Mesendoderm (in vitro differentiated cells): ENCODE results near the gene RNF224.

ENCODE experiments used
- DNase-seq: peaks from one replicate; pipeline ENCODE4 v3.0.0; 2013
- H2AK5ac ChIP-seq: 2 replicates; pipeline ENCODE4 v1.6.1; 2013; ENCODE audit warnings: low read length, inconsistent platforms
- H2BK120ac ChIP-seq: 2 replicates; pipeline ENCODE4 v1.6.1; 2013; ENCODE audit warnings: low read depth, mild to moderate bottlenecking, low read length, moderate library complexity, mixed read lengths
- H2BK15ac ChIP-seq: replicated peaks from 2 replicates; pipeline ENCODE4 v1.6.1; 2013; ENCODE audit warnings: low read depth, mild to moderate bottlenecking, moderate library complexity
- H2BK5ac ChIP-seq: 2 replicates; pipeline ENCODE4 v1.6.1; 2013; ENCODE audit warnings: low read length, inconsistent platforms
- H3K18ac ChIP-seq: 2 replicates; pipeline ENCODE4 v1.6.1; 2013; ENCODE audit warnings: mild to moderate bottlenecking, low read length, mixed read lengths
- H3K23ac ChIP-seq: one replicate; pipeline ENCODE4 v1.6.1; 2013; ENCODE audit warnings: low read length
- H3K27ac ChIP-seq: 2 replicates; pipeline ENCODE4 v1.5.1; 2013; ENCODE audit warnings: low read depth, mild to moderate bottlenecking, inconsistent platforms, low read length, moderate library complexity
- H3K27me3 ChIP-seq: 2 replicates; pipeline ENCODE4 v1.6.1; 2013; ENCODE audit warnings: low read length, control low read depth, mild to moderate bottlenecking, inconsistent platforms; ENCODE audit not compliant: insufficient read depth, poor library complexity
- H3K36me3 ChIP-seq: 2 replicates; pipeline ENCODE4 v1.6.1; 2013; ENCODE audit warnings: low read length, inconsistent platforms; ENCODE audit not compliant: control insufficient read depth, insufficient read depth
- H3K4ac ChIP-seq: one replicate; pipeline ENCODE4 v1.6.1; 2013; ENCODE audit warnings: low read depth, mild to moderate bottlenecking, low read length, moderate library complexity
- H3K4me1 ChIP-seq: 2 replicates; pipeline ENCODE4 v1.6.1; 2013; ENCODE audit warnings: low read depth, low read length, inconsistent platforms; ENCODE audit not compliant: control insufficient read depth
- H3K4me2 ChIP-seq: 2 replicates; pipeline ENCODE4 v1.6.1; 2013; ENCODE audit warnings: low read length
- H3K4me3 ChIP-seq: 2 replicates; pipeline ENCODE4 v1.5.1; 2013; ENCODE audit warnings: mild to moderate bottlenecking, low read length
- H3K56ac ChIP-seq: one replicate; pipeline ENCODE4 v1.6.1; 2013; ENCODE audit warnings: low read length
- H3K79me1 ChIP-seq: 2 replicates; pipeline ENCODE4 v1.6.1; 2013; ENCODE audit warnings: low read length, inconsistent platforms
- H3K79me2 ChIP-seq: 2 replicates; pipeline ENCODE4 v1.6.1; 2013; ENCODE audit warnings: mild to moderate bottlenecking, low read length; ENCODE audit not compliant: control insufficient read depth, insufficient read depth
- H3K9ac ChIP-seq: 2 replicates; pipeline ENCODE4 v1.6.1; 2013; ENCODE audit warnings: low read length, inconsistent platforms
- H4K5ac ChIP-seq: one replicate; pipeline ENCODE4 v1.6.1; 2013; ENCODE audit warnings: low read length
- H4K8ac ChIP-seq: one replicate; pipeline ENCODE4 v1.6.1; 2013; ENCODE audit warnings: low read depth, mild to moderate bottlenecking, control low read depth, low read length, moderate library complexity
- WGBS: extraction: QIAGEN DNeasy Blood & Tissue Kit; methylation state at CpG from one replicate; pipeline ENCODE4 v1.1.7; 2013; ENCODE audit warnings: low lambda C conversion rate, missing lambda C conversion rate; ENCODE audit not compliant: insufficient coverage; ENCODE audit errors: extremely low coverage; 5-methylcytosine and 5-hydroxymethylcytosine counted together

RNF224 gene

DNA sequence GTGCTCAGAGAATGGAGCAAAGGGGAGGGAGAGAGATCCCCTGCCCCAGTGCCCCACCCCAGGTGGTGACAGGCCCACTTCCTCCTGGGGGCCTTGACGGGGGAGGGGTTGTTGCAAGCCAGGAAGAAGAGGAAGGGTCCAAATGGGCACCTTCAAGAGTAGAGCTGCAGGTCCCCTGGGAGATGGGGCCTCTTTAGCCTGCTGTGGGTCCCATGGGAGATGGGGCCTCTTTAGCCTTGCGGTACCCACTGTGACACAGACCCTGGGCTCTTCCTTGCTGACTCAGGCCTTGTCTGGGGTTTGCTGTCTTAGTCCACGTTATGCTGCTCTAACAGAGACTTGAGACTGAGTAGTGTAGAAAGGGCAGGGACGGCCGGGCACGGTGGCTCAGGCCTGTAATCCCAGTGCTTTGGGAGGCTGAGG lies 40.6 kb downstream of the RNF224 start:
- H3K79me2 ChIP-seq = no peaks in the 10 kb centered on the region
- peaks cover 12% of the 10 kb centered on the region for H3K36me3 ChIP-seq
- WGBS = no CpG with 5 or more reads among the region's 6 CpGs
- H3K4me3 ChIP-seq = no peak overlapping the region
- H2BK5ac ChIP-seq = no peak overlapping the region
- no peak overlapping the region for H3K27ac ChIP-seq
- H2BK120ac ChIP-seq = no peak overlapping the region
- no peak overlapping the region for H3K56ac ChIP-seq
- no peak overlapping the region for H2BK15ac ChIP-seq
- H3K4ac ChIP-seq = no peak overlapping the region
- no peak overlapping the region for H3K4me2 ChIP-seq
- H2AK5ac ChIP-seq = no peak overlapping the region
- DNase-seq = no peak
- no peaks in the 10 kb centered on the region for H3K27me3 ChIP-seq
- H4K5ac ChIP-seq = no peak overlapping the region
- no peak overlapping the region for H3K9ac ChIP-seq
- H3K4me1 ChIP-seq = no peaks in the 10 kb centered on the region
- H4K8ac ChIP-seq = no peak overlapping the region
- H3K23ac ChIP-seq = no peak overlapping the region
- H3K79me1 ChIP-seq = peaks cover 2% of the 10 kb centered on the region
- no peak overlapping the region for H3K18ac ChIP-seq

DNA sequence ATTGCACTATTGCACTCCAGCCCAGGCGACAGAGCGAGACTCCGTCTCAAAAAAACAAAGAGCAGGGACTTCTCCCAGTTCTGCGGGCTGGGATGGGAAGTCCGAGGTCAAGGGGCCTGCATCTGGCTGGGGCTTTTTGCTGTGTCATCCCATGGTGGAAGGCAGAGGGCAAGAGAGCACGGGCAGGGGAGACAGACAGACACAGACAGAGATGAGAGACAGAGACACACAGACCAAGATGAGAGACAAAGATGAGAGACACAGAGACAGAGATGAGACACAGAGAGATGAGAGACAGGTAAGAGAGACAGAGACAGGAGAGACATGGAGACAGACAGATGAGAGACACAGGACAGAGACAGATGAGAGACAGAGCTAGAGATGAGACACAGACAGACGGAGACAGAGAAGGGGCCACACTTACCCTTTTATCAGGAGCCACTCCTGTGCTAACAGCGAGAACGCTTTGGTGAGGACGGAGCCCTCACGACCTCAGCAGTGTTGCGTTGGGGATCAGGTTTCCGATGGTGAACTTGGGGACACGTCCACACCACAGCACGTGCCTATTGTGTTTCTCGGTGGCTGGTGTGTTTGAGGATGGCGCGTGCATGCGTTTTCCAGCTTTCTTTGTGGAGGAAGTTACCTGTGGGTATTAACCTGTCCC lies 41.4 kb downstream of the RNF224 start:
- DNase-seq = no peak
- H3K4ac ChIP-seq = no peak overlapping the region
- no CpG with 5 or more reads among the region's 19 CpGs for WGBS
- H3K4me2 ChIP-seq = no peak overlapping the region
- no peak overlapping the region for H3K9ac ChIP-seq
- no peak overlapping the region for H2AK5ac ChIP-seq
- H3K79me2 ChIP-seq = no peaks in the 10 kb centered on the region
- H3K36me3 ChIP-seq = peaks cover 12% of the 10 kb centered on the region
- no peak overlapping the region for H2BK15ac ChIP-seq
- H3K4me1 ChIP-seq = no peaks in the 10 kb centered on the region
- H4K8ac ChIP-seq = no peak overlapping the region
- no peak overlapping the region for H2BK120ac ChIP-seq
- H3K27me3 ChIP-seq = no peaks in the 10 kb centered on the region
- H3K23ac ChIP-seq = no peak overlapping the region
- no peak overlapping the region for H3K4me3 ChIP-seq
- H3K79me1 ChIP-seq = peaks cover 5% of the 10 kb centered on the region
- no peak overlapping the region for H3K27ac ChIP-seq
- H3K18ac ChIP-seq = no peak overlapping the region
- H3K56ac ChIP-seq = no peak overlapping the region
- H4K5ac ChIP-seq = no peak overlapping the region
- H2BK5ac ChIP-seq = no peak overlapping the region

DNA sequence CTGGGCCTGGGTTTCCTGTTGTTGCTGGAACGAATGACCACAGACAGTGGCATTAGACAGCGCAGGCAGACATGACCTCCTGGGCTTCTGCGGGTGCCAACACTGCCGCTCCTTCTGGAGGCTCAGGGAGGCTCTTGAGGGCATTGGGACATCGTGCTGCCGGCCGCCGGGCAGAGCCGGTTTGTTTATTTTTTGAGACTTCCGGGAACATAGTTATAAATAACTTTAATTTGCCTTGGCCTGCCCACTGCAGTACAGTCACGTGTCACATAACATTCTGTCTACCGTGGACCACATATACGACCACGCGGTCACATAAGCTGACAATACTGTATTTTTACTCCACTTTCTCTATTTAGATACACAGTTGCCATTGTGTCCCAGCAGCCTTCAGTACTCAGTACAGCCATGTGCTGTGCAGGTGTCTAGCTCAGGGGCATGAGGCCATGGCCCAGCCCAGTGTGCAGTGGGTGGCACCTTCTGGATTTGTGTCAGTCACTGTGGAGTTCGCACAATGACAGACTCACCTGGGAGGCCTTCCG lies 42.0 kb downstream of the RNF224 start:
- H2BK5ac ChIP-seq = no peak overlapping the region
- H3K4me3 ChIP-seq = no peak overlapping the region
- DNase-seq = no peak
- H2BK15ac ChIP-seq = no peak overlapping the region
- no peak overlapping the region for H3K56ac ChIP-seq
- H3K36me3 ChIP-seq = peaks cover 8% of the 10 kb centered on the region
- H3K18ac ChIP-seq = no peak overlapping the region
- no peak overlapping the region for H4K5ac ChIP-seq
- H3K23ac ChIP-seq = no peak overlapping the region
- H3K9ac ChIP-seq = no peak overlapping the region
- no peak overlapping the region for H2BK120ac ChIP-seq
- no CpG with 5 or more reads among the region's 17 CpGs for WGBS
- H3K79me1 ChIP-seq = peaks cover 5% of the 10 kb centered on the region
- no peak overlapping the region for H2AK5ac ChIP-seq
- no peak overlapping the region for H3K4ac ChIP-seq
- H3K79me2 ChIP-seq = no peaks in the 10 kb centered on the region
- no peak overlapping the region for H3K4me2 ChIP-seq
- H3K27ac ChIP-seq = no peak overlapping the region
- H3K4me1 ChIP-seq = no peaks in the 10 kb centered on the region
- no peak overlapping the region for H4K8ac ChIP-seq
- H3K27me3 ChIP-seq = no peaks in the 10 kb centered on the region

DNA sequence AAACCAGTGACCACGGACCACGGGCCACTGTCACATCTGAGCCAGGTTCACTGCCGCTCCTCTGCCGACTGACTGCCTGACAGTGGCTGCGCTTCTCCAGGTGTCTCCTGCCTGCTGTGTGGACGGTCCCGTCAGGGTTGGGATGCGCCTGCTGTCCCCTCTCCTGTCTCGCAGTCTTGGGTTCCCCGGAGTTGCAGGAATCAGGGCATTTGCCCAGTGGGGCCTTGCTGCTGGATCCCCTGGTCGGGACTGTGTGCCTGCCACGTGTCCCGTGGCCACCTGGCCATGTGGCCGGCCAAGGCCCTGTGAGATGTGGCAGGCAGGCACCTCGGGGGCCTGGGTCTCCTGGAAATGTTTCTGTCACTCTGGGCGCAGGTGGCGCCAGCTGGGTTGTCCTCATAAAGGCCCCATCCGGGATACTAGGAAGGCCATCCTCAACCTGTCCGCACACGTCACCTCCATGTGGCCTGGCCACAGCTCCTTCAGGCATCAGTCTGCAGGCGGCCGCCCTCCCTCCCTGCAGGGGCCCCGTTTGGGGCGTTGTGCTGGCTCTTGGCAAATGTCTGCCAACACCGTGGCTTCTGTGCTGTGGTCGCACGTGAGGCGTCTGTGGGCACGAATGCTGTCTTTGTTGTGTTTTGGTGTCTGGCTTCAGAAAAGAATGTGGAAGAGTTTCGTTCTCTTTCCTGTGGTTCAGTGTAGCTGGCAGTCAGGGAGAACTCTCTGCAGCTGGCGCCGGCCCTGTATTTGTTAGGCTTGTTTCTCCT lies 43.8 kb downstream of the RNF224 start:
- Histone ChIP-seq H3K4me2 (no peak overlapping the region), H3K36me3 (peaks cover 4% of the 10 kb centered on the region), H3K23ac (no peak overlapping the region), H2BK120ac (no peak overlapping the region), H3K79me1 (peaks cover 5% of the 10 kb centered on the region), H3K9ac (no peak overlapping the region), H2BK15ac (no peak overlapping the region), H3K27me3 (no peaks in the 10 kb centered on the region), H3K79me2 (no peaks in the 10 kb centered on the region), H3K18ac (no peak overlapping the region), H2BK5ac (no peak overlapping the region), H3K27ac (no peak overlapping the region), H3K4me3 (no peak overlapping the region), H3K56ac (no peak overlapping the region), H4K5ac (no peak overlapping the region), H3K4ac (no peak overlapping the region), H3K4me1 (no peaks in the 10 kb centered on the region), H4K8ac (no peak overlapping the region), H2AK5ac (no peak overlapping the region)
- WGBS = no CpG with 5 or more reads among the region's 32 CpGs
- no peak for DNase-seq

DNA sequence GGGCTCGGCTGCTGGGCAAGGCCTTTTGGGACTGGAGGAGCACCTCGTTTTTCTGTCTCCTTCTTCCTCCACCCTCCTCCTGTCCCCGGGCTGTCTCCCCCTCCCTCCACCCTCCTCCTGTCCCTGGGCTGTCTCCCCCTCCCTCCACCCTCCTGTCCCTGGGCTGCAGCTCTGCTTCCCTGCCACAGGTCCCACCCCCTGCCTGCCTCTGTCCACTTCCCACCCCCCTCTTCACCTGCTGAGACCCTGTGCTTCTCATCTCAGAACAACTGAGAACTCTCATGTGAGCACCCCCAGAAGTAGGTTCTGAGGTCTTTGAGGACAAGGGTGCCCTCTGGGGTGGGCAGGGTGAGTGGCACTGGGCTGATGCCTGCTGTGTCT lies 44.4 kb downstream of the RNF224 start:
- H3K27ac ChIP-seq = no peak overlapping the region
- no CpG with 5 or more reads among the region's 3 CpGs for WGBS
- no peaks in the 10 kb centered on the region for H3K27me3 ChIP-seq
- H2BK15ac ChIP-seq = no peak overlapping the region
- no peak overlapping the region for H2BK5ac ChIP-seq
- H3K36me3 ChIP-seq = peaks cover 4% of the 10 kb centered on the region
- H3K56ac ChIP-seq = no peak overlapping the region
- H3K4me1 ChIP-seq = peaks cover 4% of the 10 kb centered on the region
- H4K8ac ChIP-seq = no peak overlapping the region
- no peak overlapping the region for H3K4me3 ChIP-seq
- no peaks in the 10 kb centered on the region for H3K79me2 ChIP-seq
- no peak overlapping the region for H2BK120ac ChIP-seq
- H4K5ac ChIP-seq = no peak overlapping the region
- H3K18ac ChIP-seq = no peak overlapping the region
- peaks cover 5% of the 10 kb centered on the region for H3K79me1 ChIP-seq
- no peak overlapping the region for H3K9ac ChIP-seq
- no peak overlapping the region for H3K23ac ChIP-seq
- no peak overlapping the region for H3K4me2 ChIP-seq
- no peak overlapping the region for H3K4ac ChIP-seq
- no peak for DNase-seq
- H2AK5ac ChIP-seq = no peak overlapping the region
